SHP77 (cell line): ENCODE results near the gene SLC9A3.

ENCODE experiments used
- DNase-seq, 2 experiments: peaks; one replicate each; lab custom pipeline; 2025; lab: John Stamatoyannopoulos, UW

The SLC9A3 gene

GRCh38 chr5:505951-506525, 18.2 kb downstream of the SLC9A3 start:
- DNase-seq, result no peak

- no peak for DNase-seq
These were observed 19.7 kb downstream of the SLC9A3 start for GRCh38 chr5:504326-505154.

- no peak for DNase-seq
These were observed 21.7 kb downstream of the SLC9A3 start for GRCh38 chr5:502325-503079.

- no peak for DNase-seq
These were observed 22.4 kb downstream of the SLC9A3 start for GRCh38 chr5:501831-502184.

- DNase-seq, result no peak
These were observed 23.0 kb downstream of the SLC9A3 start for GRCh38 chr5:501105-501830.

GRCh38 chr5:500491-500890, 23.8 kb downstream of the SLC9A3 start:
- no peak for DNase-seq

GRCh38 chr5:499233-500209, 24.7 kb downstream of the SLC9A3 start:
- DNase-seq, result no peak

GRCh38 chr5:497871-498509, 26.3 kb downstream of the SLC9A3 start:
- DNase-seq, result no peak

GRCh38 chr5:497090-497700, 27.1 kb downstream of the SLC9A3 start:
- no peak for DNase-seq

GRCh38 chr5:496028-496427, 28.2 kb downstream of the SLC9A3 start:
- DNase-seq, result no peak

- no peak for DNase-seq
These were observed 29.5 kb downstream of the SLC9A3 start for GRCh38 chr5:494667-495255.

GRCh38 chr5:493758-494157, 30.5 kb downstream of the SLC9A3 start:
- DNase-seq, result no peak

GRCh38 chr5:493119-493701, 31.0 kb downstream of the SLC9A3 start:
- DNase-seq, result no peak

- DNase-seq, result no peak
These were observed 31.8 kb downstream of the SLC9A3 start for GRCh38 chr5:492314-492893.

GRCh38 chr5:491856-492155, 32.4 kb downstream of the SLC9A3 start:
- DNase-seq, result no peak

GRCh38 chr5:491119-491855, 33.0 kb downstream of the SLC9A3 start:
- no peak for DNase-seq

- DNase-seq, result no peak
These were observed 33.8 kb downstream of the SLC9A3 start for GRCh38 chr5:490116-491106.
